Chondrocyte (in vitro differentiated cells): ENCODE data around the gene FAM53B. TPM values are rescaled to one million over a fixed set of nuclear protein-coding genes. Genes with fewer than 3 reads are reported as not detected.
A peak's percentile ranks its signal among the peaks of the same experiment; 100 is the strongest.

Experiments
- DNase-seq: peaks from one replicate; pipeline ENCODE4 v3.0.0; 2021; ENCODE audit warnings: mixed read lengths, low spot score
- H3K27ac Mint-ChIP-seq: one replicate; pipeline ENCODE4 v1.8.0; 2021; ENCODE audit warnings: mild to moderate bottlenecking, moderate library complexity, mixed read lengths; ENCODE audit not compliant: unreplicated experiment
- H3K27me3 Mint-ChIP-seq: 2 replicates; pipeline ENCODE4 v1.8.0; 2021; ENCODE audit warnings: low read depth, mixed read lengths
- H3K36me3 Mint-ChIP-seq: 2 replicates; pipeline ENCODE4 v1.8.0; 2021; ENCODE audit warnings: low read depth, mixed read lengths
- H3K4me1 Mint-ChIP-seq: 2 replicates; pipeline ENCODE4 v1.8.0; 2021; ENCODE audit warnings: low read depth, mild to moderate bottlenecking, mixed read lengths
- H3K4me3 Mint-ChIP-seq: one replicate; pipeline ENCODE4 v1.8.0; 2021; ENCODE audit warnings: mild to moderate bottlenecking, moderate library complexity, mixed read lengths; ENCODE audit not compliant: unreplicated experiment
- H3K9me3 Mint-ChIP-seq: 2 replicates; pipeline ENCODE4 v1.8.0; 2021; ENCODE audit warnings: low read depth, mixed read lengths
- total RNA-seq: library from RNA; stranded (reverse); gene quantifications from 3 replicates; pipeline ENCODE4 v1.2.1, GENCODE V29; 2021
- TF ChIP-seq, protein P1 (sequence below): fragments of 200-600 bp; sonication (generic); IDR thresholded peaks from 2 replicates; pipeline ENCODE4 v1.5.0; 2021; ENCODE audit warnings: antibody characterized with exemption, mild to moderate bottlenecking, moderate library complexity

The FAM53B gene
- total RNA-seq, 1 donor from 2014 or later, result 16.1 TPM

DNA sequence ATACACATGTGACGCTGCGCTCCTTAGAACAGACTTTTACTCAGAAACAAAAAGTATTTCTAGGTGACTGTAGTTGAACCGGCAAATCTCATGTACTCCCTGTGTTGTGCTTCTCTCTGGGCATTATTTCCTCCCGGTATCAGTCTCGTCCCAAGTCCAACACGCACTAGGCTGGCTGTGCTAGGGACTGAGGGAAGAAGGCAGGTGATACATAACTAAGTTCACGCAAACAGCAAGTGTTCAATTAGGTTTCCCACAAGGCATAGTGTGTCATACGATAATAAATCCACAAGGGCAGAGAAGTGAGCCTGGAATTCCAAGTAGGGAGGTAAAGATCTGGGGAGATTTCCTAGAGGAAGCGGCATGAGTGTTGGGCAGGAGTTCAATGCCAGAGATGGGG lies 20.4 kb downstream of the FAM53B start:
- Mint-ChIP-seq H3K9me3 (no peaks in the 10 kb centered on the region), H3K36me3 (no peaks in the 10 kb centered on the region), H3K4me3 (no peak overlapping the region), H3K27me3 (no peaks in the 10 kb centered on the region), H3K27ac (no peak overlapping the region), H3K4me1 (peaks cover 30% of the 10 kb centered on the region)
- TF ChIP-seq, protein P1, sequence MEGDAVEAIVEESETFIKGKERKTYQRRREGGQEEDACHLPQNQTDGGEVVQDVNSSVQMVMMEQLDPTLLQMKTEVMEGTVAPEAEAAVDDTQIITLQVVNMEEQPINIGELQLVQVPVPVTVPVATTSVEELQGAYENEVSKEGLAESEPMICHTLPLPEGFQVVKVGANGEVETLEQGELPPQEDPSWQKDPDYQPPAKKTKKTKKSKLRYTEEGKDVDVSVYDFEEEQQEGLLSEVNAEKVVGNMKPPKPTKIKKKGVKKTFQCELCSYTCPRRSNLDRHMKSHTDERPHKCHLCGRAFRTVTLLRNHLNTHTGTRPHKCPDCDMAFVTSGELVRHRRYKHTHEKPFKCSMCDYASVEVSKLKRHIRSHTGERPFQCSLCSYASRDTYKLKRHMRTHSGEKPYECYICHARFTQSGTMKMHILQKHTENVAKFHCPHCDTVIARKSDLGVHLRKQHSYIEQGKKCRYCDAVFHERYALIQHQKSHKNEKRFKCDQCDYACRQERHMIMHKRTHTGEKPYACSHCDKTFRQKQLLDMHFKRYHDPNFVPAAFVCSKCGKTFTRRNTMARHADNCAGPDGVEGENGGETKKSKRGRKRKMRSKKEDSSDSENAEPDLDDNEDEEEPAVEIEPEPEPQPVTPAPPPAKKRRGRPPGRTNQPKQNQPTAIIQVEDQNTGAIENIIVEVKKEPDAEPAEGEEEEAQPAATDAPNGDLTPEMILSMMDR, result no peak
- DNase-seq, result no peak

DNA sequence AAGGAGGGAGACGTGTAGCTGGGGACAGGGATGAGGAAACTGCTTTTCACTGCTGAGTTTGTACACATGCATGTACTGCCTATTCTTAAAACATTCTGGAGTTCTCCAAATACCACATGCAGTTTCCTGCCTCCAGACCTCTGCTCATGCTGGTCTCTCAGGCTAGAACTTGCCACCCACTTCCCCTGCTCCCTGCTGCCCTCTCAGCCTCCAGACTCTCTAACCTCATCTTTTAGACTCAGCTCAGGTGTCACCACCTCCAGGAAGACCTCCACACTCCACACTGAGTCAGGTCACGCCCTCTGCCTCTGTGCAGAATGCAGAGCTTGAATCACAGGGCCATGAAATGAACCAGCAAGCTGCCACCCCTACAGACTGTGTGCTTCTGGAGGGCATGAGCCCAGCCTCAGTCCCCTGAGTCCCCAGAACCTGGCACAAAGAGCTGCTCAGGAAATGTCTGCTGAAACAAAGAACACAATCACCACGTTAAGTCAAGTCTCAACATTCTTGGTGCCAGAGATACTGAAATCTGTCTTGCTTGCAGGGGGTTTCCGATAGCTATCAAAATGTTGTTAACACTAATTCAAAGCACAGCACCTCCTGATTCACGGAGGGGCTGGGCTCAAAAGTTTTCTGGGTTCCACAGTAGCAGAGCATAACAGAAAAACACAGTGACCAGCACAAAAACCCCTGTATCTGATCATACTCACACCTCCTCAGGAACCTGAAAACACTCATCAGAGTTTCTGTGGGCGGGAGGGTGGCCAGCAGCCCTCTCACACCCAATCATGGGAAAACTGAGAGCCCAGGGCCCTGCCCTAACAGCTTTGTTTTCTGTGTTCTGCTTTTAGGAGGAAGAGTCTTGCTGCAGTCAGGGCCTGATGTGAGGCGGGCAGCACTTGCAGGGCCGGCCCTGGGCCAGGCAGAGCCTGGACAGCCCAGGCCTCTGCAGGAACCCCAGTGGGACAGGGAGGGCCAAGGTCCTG lies 21.1 kb downstream of the FAM53B start:
- DNase-seq, result no peak
- H3K4me3 Mint-ChIP-seq, result no peak overlapping the region
- H3K27ac Mint-ChIP-seq, result peak overlapping the region; percentile 78
- H3K4me1 Mint-ChIP-seq, result peaks cover 24% of the 10 kb centered on the region
- no peaks in the 10 kb centered on the region for H3K36me3 Mint-ChIP-seq
- H3K9me3 Mint-ChIP-seq, result no peaks in the 10 kb centered on the region
- TF ChIP-seq, protein P1, result no peak
- H3K27me3 Mint-ChIP-seq, result no peaks in the 10 kb centered on the region

DNA sequence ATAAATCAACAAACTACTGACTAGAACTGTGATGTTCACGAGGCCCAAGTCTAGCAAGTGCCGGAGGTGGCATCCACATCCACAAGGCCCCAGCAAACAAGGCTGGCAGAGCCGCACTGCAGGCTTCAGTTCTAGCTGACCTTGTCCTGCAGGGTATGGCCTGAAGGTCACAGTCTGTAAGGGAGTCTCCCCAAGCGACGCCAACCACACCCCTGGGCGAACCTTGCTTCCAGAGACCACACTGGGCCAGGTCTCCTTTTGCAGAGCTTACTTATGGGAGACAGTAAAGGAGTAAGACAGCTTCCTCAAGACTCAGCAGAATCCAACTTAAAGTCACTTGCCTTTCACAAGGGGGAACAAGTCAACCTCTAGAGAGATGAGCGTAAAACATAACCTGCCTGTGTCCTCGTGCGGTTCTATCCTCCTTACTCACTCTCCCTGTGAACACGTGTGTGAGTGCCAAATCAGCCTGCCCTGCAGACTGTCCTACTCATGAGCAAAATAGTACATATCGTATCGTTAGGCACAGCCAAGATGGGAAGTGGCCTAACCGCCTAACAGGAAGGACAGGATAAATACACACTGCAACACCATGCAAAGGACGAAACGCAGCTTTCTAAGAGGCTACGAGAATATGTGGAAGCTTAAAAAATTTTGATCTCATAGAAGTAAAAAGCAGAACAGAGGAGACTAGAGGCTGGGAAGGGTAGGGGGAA lies 22.7 kb downstream of the FAM53B start:
- Mint-ChIP-seq H3K4me1 (peaks cover 24% of the 10 kb centered on the region), H3K36me3 (no peaks in the 10 kb centered on the region), H3K27ac (no peak overlapping the region), H3K27me3 (no peaks in the 10 kb centered on the region), H3K9me3 (no peaks in the 10 kb centered on the region), H3K4me3 (no peak overlapping the region)
- DNase-seq, result no peak
- TF ChIP-seq, protein P1, result no peak

DNA sequence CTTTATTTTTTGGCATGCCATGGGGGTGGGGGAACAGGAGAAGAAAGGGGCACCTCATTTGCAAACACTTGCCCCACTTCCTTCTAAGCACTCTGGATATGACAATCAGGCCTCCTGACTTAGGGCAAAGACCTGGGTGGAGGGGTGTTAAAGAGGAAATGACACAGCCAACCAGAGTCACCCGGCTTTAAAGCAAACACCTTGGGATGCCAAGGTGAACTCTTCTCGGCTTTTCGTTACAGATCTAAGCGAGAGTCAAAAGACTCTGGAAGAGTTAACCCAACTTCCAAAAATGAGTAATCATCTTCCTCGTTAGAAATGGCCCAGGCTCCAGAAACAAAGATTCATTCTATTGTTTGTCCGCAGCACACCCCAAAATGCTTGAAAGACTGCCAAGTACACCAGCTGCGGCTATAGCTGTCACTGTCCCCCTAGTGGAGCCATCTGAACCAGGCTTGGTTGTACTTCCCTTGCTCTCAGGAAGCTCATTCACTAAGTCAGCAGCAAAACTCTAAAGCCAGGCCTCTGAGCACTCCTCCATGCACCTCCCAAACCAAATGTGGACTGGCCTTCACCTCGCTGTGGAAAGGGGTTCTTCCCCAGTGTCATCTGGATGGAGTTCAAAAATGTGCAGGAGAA lies 24.8 kb downstream of the FAM53B start:
- H3K9me3 Mint-ChIP-seq, result no peaks in the 10 kb centered on the region

More for the DNA sequence above, 24.8 kb downstream of the FAM53B start:
- Mint-ChIP-seq H3K4me3 (no peak overlapping the region), H3K4me1 (peaks cover 19% of the 10 kb centered on the region), H3K27me3 (no peaks in the 10 kb centered on the region), H3K27ac (no peak overlapping the region), H3K36me3 (no peaks in the 10 kb centered on the region)
- no peak for DNase-seq
- TF ChIP-seq, protein P1, result no peak
